A549 (cell line): Measurements from ENCODE around the gene STRA8.

Source experiments
- CBX8 ChIP-seq: fragments of 200-600 bp; sonication (generic); IDR thresholded peaks from 2 replicates; pipeline ENCODE4 v1.6.1; 2016
- ESRRA ChIP-seq: fragments of 150-350 bp; IDR thresholded peaks from 2 replicates; pipeline ENCODE4 v1.6.1; 2014; ENCODE audit warnings: mild to moderate bottlenecking, low read length, borderline replicate concordance
- TF ChIP-seq, protein P1 (sequence below): fragments of >200 bp; sonication (Bioruptor Twin); formaldehyde crosslinking; IDR thresholded peaks from 3 replicates; pipeline ENCODE4 v1.5.1; 2016

DNA sequence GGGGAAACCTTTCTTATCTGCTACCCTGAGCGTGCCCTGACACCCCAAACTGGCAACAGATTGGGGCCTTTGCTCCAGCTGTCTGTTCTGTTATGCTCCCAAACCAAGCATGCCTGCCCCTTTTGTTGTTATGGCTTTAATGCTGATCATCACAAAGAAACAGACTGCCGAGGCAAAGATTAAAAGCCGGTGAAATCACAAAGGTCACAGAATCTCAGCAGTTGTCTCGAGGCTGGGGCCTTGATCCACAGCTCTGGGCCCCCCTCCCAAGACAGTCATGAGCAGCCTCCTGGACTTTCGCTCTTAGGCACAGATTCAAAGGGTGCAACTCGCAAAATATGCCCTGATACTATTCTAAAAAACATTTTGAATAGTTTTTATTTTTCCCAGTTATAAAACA lies 65.6 kb downstream of the STRA8 start:
- TF ChIP-seq CBX8: no peak
- TF ChIP-seq, protein P1, sequence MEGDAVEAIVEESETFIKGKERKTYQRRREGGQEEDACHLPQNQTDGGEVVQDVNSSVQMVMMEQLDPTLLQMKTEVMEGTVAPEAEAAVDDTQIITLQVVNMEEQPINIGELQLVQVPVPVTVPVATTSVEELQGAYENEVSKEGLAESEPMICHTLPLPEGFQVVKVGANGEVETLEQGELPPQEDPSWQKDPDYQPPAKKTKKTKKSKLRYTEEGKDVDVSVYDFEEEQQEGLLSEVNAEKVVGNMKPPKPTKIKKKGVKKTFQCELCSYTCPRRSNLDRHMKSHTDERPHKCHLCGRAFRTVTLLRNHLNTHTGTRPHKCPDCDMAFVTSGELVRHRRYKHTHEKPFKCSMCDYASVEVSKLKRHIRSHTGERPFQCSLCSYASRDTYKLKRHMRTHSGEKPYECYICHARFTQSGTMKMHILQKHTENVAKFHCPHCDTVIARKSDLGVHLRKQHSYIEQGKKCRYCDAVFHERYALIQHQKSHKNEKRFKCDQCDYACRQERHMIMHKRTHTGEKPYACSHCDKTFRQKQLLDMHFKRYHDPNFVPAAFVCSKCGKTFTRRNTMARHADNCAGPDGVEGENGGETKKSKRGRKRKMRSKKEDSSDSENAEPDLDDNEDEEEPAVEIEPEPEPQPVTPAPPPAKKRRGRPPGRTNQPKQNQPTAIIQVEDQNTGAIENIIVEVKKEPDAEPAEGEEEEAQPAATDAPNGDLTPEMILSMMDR: no peak
- TF ChIP-seq ESRRA: no peak
